NOMO-1 treated with dmso at 0.1 percent for 144 hours (cell line): ENCODE results near the gene PRMT9.

Experiments used
- DNase-seq: peaks from one replicate; lab custom pipeline; 2025; ENCODE audit not compliant: unreplicated experiment; lab: John Stamatoyannopoulos, UW

PRMT9 gene

DNA sequence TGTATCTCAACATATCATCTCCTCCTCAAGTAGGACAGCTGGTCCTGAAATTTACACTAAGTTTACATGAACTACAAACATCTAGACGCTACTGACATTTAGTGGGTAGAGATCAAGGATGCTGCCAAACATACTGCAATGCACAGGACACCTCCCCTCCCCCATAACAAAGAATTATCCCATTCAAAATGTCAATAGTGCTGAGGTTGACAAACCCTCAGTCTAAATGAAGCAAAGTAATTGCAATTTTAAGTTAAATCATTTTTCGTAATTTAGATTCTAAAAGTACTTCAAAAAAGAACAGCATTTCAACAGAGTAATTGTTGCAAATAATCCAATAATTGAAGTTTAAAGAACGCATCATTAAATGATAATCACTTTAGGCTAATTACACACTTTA is 1.2 kb downstream of the PRMT9 start:
- no peak for DNase-seq

DNA sequence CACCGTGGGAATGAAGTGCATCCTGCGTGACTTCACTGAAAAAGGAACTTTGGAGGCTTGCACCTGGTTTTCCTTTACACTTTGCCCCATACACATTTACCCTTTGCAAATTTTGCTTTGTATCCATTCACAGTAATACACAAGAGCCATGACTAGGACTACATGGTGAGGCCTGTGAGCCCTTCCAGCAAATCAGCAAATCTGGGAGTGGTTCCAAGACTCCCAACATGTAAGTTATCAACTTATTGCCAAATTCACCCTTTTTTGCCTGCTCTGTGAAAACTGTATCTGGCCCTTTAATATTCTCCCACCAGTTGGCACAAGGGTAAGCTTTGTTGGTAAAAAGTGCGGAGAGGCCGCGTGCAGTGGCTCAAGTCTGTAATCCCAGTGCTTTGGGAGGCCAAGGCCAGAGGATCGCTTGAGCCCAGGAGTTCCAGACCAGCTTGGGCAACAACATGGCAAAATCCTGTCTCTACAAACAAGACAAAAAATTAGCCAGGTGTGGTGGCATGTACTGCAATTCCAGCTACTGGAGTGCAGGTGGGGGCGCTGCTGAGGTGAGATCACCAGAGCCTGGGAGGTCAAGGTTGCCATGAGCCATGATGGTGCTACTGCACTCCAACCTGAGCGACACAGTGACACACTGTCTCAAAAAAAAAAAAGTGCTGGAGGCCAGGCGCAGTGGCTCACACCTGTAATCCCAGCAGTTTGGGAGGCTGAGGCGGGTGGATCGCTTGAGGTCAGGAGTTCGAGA is 5.0 kb downstream of the PRMT9 start:
- DNase-seq, result no peak

DNA sequence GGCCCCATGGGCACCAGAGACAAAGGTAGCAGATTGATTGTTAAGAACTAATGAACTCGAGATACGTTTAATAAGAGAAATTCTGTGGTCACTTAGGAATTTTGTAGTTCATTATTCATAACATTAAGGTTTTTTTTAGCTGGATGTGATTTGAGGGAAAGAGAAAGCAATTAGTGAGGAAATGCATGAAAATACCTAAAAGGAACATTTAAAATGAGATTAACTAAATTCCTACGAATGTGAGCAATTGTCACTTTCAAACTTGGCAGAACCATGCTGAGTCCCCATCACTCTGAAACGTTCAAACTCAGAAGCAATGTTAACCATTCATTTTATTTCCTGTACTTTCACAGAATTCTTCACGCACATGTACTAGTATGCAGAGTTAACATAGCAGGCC is 5.9 kb downstream of the PRMT9 start:
- DNase-seq, result no peak

DNA sequence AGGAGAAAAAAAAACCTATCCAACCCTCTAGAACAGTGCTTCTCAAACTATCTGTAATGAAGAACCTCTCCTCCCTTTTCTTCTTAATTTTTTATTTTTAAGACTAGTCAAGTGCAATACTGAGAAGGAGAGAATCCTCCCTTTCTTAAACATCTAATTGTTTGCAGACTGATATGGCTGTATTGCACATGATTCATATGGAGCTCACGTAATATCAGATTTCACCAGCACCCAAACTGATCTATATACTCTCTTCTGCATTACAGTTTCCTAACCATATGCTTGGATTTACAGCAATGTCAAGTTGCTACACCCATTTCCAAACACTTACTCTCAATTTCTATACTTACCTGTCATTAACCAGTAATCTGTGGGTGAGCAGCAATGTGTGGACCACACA is 9.5 kb downstream of the PRMT9 start:
- DNase-seq, result no peak

DNA sequence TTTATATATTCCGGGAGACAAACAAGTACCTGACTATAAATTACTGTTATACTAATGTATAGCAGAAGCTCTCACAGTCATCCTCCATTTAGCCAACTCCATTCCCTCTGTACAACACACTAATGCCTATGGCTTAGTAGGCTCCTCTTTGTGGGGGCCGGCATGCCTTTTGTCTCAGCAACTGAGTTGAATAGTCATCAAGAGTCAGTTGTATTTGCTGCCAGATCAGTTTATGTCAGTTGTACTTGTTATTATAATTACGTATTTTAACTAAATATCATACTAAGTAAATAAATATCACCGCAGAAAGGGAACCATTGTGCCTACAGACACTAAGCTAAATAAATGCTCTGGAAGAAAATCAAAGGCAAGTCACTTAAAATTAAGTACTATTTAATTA is 9.9 kb downstream of the PRMT9 start:
- DNase-seq, result no peak

DNA sequence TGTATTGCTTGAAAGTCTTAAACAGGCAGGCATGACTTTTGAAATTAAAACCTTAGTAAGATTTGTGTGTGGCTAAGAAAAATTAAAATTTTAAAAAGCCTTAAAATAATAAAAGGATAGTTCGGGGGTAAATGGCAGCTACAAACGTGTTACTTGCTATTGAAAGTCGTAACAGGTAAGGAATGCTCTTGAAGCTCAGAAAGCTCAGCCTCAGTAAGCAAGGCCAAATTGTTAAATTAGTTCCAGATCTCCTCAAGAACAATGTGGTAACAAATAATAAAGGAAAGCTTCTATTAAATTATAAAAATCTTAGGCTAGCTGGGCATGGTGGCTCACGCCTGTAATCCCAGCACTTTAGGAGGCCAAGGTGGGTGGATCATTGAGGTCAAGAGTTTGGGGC is 25.5 kb downstream of the PRMT9 start:
- DNase-seq, result no peak

DNA sequence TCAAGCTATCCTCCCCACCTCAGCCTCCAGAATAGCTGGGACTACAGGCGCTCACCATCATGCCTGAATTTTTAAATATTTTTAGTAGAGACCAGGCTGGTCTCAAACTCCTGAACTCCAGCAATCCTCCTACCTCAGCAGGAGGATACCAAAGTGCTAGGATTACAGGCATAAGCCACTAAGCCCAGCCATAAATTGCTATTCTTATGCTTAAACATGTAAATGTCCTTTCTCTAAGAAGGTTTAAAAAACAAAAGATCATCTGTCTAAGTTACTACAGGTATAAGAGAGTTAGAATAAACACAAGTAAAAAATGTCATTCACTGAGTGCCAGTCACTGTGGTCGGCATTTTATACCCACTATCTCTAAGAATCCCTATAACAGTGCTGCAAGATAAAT is 28.3 kb downstream of the PRMT9 start:
- no peak for DNase-seq

DNA sequence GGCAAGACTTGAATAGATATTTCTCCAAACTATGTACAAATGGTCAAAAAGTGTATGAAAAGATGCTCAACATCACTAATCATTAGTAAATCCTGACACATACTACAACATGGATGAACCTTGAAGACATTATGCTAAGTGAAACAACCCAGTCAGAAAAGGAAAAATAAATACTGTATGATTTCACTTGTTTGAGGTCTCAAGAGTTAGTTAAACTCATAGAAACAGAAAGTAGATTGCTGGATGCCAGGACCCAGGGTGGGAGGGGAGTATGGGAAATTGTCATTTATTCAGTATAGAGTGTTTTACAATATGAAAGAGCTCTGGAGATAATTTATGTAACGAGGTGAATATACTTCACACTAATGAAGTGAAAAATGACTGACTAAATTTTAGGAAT is 32.4 kb downstream of the PRMT9 start:
- DNase-seq, result no peak

DNA sequence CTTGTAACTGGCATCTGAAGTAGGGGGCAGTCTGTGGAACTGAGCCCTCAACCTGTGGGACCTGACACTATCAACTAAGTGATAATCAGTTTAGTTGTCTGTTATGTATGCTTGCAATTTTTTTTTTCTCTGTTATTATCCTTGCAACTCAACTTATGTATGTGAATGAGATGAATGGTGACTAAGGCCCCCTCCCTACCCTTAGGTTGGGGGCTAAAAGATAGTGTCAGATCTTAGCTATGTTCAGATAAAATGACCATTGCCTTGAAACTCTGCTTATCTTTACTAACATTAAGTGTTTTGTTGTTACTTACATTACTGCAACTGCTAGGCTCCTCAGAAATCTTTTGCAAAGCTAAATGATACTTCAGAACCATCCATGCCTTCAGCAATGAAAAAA is 35.3 kb downstream of the PRMT9 start:
- DNase-seq, result no peak

DNA sequence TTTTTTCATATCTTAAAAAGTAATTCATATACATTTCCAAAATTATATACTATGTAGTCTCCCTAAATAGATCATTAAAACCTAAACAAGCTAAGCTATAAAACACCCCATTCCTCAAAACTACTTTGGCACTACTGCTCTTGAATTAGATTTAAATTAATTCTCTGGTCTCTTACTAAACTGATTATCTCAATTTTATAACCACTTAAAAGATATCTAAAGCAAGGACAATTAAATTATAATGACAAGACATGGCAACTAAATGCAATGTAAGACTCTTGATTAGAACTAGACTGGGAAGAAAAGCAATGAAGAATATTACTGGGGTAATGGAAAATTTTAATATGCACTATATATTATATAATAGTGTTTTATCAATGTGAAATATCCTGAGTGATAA is 38.9 kb downstream of the PRMT9 start:
- no peak for DNase-seq

DNA sequence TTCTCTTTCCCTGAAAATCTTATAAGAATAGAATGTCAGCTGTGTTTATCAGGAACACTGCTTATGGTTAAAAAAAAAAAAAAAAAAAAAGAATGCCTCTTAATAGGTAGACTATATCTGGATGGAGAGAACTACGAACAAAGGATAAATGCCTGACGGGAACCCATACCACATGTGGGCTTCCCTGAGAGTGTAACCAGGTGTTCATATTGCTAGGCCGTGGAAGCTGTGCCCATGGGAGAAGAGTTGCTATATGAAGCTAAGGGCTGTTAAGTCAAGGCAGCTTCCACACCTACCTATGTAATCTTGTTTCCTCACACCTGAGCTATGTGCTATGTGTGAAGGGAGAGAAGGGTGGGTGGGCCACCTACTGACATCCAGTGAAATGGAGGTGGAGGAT is 39.5 kb downstream of the PRMT9 start:
- DNase-seq, result no peak

DNA sequence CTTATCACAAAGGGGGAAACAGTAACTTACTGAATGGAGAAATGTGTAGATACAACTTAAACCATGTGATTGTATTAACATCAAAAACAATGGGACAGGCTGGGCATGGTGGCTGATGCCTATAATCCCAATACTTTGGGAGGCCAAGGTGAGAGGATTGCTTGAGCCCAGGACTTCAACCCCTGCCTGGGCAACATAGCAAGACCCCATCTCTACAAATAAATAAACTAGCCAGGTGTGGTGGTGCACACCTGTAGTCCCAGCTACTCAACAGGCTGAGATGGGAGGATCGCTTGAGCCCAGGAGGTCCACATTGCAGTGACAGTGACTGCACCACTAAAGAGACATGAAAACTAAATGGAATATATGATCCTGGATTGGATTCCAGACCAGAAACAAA is 40.3 kb downstream of the PRMT9 start:
- no peak for DNase-seq

DNA sequence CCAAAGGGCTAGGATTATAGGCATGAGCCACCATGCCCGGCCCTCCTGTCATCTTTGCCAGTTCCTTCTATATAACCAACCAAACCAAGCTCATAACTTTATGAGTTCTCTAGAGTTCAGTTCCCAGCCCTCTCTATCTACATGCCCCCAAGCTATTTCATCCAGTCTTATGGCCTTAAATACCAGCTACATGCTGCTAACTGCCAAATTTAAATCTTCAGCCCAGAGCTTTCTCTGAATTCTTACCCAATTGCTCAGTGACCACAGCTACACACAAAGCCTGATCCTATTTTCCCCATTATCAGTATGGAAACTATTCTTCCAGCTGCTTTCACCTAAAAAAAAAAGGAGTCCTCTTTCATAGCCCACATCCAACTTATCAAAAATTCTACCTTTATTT is 43.6 kb downstream of the PRMT9 start:
- DNase-seq, result no peak

DNA sequence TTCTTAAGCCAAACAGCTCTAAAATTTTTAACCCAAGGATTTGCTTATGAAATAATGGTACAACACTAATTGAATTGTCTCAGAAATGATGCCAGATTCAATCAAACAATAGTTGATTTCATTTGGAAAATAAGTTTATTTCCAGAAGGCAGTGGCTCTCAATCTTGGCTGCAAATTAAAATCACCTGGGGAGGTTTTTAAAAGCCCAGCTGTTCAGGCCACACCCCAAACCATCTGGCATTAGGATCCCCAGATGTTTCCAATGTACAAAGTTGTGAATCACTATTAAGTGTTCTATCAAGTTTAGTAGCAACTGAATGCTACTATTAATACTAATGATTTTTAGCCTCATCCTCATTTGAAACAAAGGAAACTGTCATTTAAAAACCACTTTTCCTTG is 44.6 kb downstream of the PRMT9 start:
- DNase-seq, result no peak

DNA sequence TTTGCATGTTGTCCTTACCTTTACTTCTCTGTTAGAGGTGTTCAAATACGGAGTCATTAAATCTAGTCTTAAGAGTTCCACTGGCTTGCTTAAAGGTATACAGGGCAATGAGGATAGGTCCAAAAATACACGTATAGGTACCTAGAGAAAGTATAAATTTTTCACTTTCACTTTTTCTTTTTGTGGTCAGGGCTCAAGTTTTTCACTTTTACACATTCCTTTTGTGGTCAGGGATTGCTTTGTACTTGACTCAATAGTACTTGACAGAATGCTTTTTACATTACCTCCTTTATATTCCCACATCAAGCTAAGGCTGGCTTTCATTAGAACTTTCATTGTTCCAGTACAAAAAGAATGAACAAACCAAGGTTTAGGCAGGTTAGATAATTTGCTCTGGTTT is 45.0 kb downstream of the PRMT9 start:
- DNase-seq, result no peak

DNA sequence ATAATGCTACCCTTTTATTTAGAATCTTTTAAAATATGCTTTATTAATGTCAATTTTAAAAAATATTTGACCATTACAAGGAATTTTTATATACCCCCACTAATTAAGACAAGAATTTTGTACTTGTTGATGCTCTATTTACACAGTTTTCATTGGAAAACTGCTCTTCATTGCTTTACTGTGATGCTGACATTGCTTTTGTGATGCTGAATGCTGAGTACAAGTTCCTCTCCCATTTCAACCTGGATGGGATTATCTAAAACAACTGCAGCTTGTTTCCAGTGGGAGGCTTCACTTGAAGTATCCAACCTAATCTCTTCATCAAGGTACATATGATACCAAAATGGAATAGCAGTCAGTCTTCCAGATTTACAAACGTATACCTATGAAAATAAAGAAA is 45.6 kb downstream of the PRMT9 start:
- DNase-seq, result no peak

DNA sequence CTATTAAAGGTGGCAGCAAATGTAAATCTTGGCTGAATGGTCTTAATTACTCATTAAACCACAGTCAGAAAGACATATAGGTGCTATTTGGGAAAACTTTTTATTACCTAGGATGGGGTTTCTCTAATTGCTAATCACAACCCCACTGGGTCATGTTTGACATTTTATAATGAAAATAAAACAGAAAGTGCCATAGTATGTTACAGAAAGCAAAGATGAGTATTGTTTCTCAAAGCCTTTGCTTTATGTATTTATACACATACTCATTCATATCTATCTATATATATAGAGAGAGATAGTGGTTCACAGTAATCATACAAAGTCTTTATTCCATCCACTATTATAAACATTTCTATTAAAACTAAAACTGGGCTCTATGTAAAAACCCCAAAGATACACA is 48.6 kb downstream of the PRMT9 start:
- DNase-seq, result no peak

DNA sequence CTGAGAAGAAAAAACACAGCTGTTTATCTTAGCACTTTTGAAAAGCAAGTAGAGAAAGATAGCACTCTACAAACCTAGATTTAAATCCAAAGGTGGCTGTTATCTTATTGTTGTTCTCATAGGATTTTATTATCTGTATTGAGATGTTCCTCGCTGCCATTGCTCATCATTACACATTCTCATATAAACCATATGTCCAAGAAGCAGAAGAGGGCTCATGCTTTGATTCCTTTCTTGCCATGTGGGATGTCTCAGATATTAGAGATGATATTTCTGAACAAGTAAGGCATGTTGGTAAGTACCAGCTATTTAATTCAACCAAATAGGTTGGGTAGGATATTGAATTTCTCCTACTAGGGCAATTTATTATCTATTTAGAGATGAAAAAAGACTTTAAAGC is 50.3 kb downstream of the PRMT9 start:
- DNase-seq, result no peak

DNA sequence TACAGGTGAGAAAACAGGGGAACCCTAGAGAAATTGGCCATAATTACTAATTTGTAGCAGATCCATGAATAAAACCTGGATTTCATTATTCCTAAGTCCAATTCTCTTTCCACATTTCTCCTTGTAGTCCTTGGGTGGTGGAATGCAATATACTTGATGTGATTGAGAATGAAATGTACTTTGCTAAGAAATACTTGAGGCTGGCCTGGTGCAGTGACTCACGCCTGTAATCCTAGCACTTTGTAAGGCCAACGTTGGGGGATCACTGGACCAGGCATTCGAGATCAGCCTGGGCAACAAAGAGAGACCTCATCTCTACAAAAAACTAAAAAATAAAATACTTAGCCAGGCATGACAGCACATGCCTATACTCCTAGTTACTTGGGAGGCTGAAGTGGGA is 50.9 kb downstream of the PRMT9 start:
- no peak for DNase-seq

DNA sequence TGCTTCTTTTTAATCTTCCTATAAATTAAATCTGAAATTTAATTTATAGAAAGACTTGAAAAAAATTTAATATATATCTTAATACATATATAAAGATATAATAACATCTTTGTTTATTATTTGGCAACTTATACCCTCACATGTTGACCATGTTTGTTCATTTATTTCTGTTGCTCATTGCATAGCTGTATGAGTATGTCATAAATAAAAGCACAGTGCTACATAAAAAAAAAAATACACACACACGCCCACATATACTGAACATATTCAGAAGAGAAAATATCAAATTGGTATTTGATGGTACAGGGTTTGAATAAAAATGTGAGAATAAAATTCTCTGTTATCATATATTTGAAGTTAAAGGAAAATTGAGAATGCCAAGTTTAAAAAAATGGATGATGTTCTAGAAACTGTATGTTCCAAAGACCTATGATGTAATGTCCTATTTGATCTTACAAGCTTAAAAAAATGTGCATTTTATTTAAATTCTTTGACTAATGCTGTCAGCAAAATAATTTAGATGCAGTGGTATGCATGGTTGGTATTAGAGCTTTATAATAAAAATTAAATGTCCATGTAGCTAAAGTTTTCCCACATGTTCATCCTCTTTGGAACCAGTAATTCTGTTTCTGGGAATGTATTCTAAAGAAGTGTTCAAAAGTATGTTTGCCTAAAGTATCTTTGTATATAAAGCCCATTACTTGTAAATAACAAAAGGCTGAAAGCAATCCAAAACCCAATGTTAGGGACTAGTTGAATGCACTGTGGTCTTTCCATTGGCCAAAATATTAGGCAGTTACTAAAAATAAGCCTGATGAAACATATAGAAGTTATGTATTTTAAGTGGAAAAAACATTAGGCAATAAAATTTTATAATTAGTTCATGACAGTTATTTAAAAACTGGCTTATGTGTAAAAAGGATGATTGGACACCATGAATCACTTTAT is 53.9 kb downstream of the PRMT9 start:
- DNase-seq, result no peak

DNA sequence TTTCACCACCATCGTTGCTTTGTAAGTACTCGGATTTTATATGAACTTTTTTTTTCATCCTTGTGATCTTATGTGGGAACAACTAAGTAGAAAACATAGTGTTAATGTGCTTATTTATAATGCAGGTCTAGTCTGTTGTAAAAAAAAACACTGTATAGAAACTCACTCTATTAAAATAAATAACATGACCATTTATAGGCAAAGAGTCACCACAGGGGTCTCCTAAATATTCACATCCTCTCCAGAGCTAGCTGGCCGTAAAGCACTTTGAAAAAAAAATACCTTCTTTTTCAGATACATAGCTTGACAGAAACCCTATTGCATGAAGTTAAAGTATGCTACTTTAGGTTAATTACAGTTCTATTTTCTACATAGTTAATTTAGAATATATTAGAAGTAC is 55.5 kb downstream of the PRMT9 start:
- DNase-seq, result no peak

DNA sequence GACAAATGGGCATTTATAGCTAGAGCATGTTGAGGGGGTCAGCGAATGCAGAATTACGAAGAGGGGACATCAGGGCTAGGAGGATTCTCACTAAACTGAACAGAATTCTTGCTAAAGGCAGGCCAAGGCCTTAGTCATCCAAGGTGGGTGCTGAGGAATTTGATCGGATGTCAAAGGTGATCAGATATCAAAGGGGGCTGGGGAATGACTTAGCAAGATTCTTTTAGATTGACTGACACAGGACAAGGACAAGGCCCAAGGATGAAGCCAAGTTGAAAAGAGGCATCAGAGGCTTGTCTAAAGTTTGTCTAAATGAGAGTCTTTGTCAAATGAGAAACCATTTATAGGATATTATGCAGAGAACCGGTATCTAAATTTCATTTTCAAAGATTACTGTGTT is 57.1 kb downstream of the PRMT9 start:
- DNase-seq, result no peak
